Type B pancreatic cell (in vitro differentiated cells): ENCODE data around the gene VN1R4. TPM values are rescaled to one million over a fixed set of nuclear protein-coding genes. Genes with fewer than 3 reads are reported as not detected.
"Not testable (repeated sequence)": the region's sequence is repeated elsewhere in the genome, so short reads cannot be mapped to it uniquely, and the experiment has no call there.

ENCODE experiments used
- DNase-seq: peaks from one replicate; pipeline ENCODE4 v3.0.0; 2021; ENCODE audit warnings: mixed read lengths; ENCODE audit not compliant: unreplicated experiment; ENCODE audit errors: extremely low spot score
- H3K27ac Mint-ChIP-seq: 2 replicates; pipeline ENCODE4 v1.8.0; 2021; ENCODE audit warnings: mild to moderate bottlenecking, mixed read lengths
- H3K27me3 Mint-ChIP-seq: 2 replicates; pipeline ENCODE4 v1.8.0; 2021; ENCODE audit warnings: mixed read lengths
- H3K36me3 Mint-ChIP-seq: 2 replicates; pipeline ENCODE4 v1.8.0; 2021; ENCODE audit warnings: mixed read lengths
- H3K4me1 Mint-ChIP-seq: one replicate; pipeline ENCODE4 v1.8.0; 2021; ENCODE audit warnings: mixed read lengths; ENCODE audit not compliant: unreplicated experiment
- H3K4me3 Mint-ChIP-seq: 2 replicates; pipeline ENCODE4 v1.8.0; 2021; ENCODE audit warnings: mild to moderate bottlenecking, mixed read lengths
- H3K9me3 Mint-ChIP-seq: 2 replicates; pipeline ENCODE4 v1.8.0; 2021; ENCODE audit warnings: mixed read lengths
- long read RNA-seq: library from polyadenylated mRNA; unstranded; transcript quantifications from one replicate; pipeline ENCODE4 v2.0.0, GENCODE V29; 2020
- total RNA-seq: library from RNA; stranded (reverse); gene quantifications from 2 replicates; pipeline ENCODE4 v1.2.1, GENCODE V29; 2021; ENCODE audit warnings: low replicate concordance
- TF ChIP-seq, protein P1 (sequence below): fragments of 200-600 bp; sonication (generic); conservative IDR thresholded peaks from 2 replicates; pipeline ENCODE4 v1.5.0; 2021; ENCODE audit warnings: antibody characterized with exemption, mild to moderate bottlenecking

Gene VN1R4
- total RNA-seq, result not detected in 2 replicates
- long read RNA-seq, result 0 reads

- H3K4me1 Mint-ChIP-seq, H3K27ac Mint-ChIP-seq, DNase-seq, H3K9me3 Mint-ChIP-seq, H3K4me3 Mint-ChIP-seq, H3K36me3 Mint-ChIP-seq: not testable (repeated sequence)
- H3K27me3 Mint-ChIP-seq, result peaks cover 23% of the 10 kb centered on the region
Measured at GRCh38 chr19:53267623-53268022, at the start of gene VN1R4. Gene VN1R4 (minus strand): TSS chr19:53267723. CDS start chr19:53267665, 58 bp downstream.

GRCh38 chr19:53311897-53312296 is 44.4 kb upstream of the VN1R4 start:
- Mint-ChIP-seq H3K4me3 (no peak overlapping the region), H3K36me3 (no peaks in the 10 kb centered on the region), H3K27ac (no peak overlapping the region), H3K27me3 (peaks cover 64% of the 10 kb centered on the region), H3K4me1 (no peaks in the 10 kb centered on the region), H3K9me3 (no peaks in the 10 kb centered on the region)
- DNase-seq, result no peak
- TF ChIP-seq, protein P1, sequence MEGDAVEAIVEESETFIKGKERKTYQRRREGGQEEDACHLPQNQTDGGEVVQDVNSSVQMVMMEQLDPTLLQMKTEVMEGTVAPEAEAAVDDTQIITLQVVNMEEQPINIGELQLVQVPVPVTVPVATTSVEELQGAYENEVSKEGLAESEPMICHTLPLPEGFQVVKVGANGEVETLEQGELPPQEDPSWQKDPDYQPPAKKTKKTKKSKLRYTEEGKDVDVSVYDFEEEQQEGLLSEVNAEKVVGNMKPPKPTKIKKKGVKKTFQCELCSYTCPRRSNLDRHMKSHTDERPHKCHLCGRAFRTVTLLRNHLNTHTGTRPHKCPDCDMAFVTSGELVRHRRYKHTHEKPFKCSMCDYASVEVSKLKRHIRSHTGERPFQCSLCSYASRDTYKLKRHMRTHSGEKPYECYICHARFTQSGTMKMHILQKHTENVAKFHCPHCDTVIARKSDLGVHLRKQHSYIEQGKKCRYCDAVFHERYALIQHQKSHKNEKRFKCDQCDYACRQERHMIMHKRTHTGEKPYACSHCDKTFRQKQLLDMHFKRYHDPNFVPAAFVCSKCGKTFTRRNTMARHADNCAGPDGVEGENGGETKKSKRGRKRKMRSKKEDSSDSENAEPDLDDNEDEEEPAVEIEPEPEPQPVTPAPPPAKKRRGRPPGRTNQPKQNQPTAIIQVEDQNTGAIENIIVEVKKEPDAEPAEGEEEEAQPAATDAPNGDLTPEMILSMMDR, result no peak

DNA sequence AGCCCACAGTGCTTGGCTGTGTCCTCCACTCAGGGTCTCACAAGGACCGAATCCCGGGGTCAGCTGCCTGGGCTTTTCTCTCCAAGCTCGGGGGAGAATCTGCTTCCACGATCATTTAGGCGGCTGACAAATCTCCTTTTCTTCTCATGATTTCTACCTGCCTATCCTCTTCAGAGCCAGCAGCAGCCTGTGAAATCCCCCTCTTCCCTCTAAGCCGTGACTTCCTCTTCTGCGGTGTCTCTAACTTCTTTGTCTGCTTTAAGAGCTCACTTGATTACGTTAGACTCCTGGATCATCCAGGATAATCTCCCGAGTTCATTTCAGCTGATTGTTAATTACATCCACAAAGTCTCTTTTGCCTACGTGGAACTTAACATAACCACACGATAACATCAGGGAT is 43.5 kb upstream of the VN1R4 start:
- H3K36me3 Mint-ChIP-seq, result no peaks in the 10 kb centered on the region
- no peak overlapping the region for H3K27ac Mint-ChIP-seq
- DNase-seq, result no peak
- TF ChIP-seq, protein P1, result no peak
- H3K4me3 Mint-ChIP-seq, result no peak overlapping the region
- no peaks in the 10 kb centered on the region for H3K4me1 Mint-ChIP-seq
- H3K9me3 Mint-ChIP-seq, result no peaks in the 10 kb centered on the region
- H3K27me3 Mint-ChIP-seq, result peaks cover 72% of the 10 kb centered on the region

DNA sequence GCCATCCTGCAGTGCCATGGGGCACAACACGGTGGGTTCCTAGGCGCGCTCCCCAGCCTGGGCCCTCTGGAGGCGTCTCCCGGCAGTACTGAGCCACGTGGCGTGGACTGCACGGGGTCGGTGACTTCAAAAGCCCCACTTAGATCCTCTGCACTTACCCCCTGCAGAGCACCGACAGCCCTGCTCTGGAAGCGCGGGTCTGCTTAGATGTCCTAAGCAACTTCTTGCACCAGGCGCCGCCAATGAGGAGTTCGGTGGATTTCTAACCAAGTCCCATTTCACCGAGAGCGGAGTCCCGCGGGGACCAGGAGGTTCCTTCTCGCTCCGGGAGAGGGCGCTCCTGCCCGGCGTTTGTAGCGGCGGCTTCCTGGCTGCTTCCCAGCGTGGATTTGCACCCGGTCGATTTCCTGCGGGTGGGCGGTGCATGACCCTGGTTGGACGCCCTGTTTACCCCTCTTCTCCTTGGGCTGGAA is 40.9 kb upstream of the VN1R4 start:
- H3K4me3 Mint-ChIP-seq, result peak overlapping the region; percentile 73
- no peak overlapping the region for H3K27ac Mint-ChIP-seq
- H3K36me3 Mint-ChIP-seq, result no peaks in the 10 kb centered on the region
- DNase-seq, result peak; percentile 79
- TF ChIP-seq, protein P1, result peak; percentile 75
- H3K27me3 Mint-ChIP-seq, result peaks cover 67% of the 10 kb centered on the region
- no peaks in the 10 kb centered on the region for H3K4me1 Mint-ChIP-seq
- H3K9me3 Mint-ChIP-seq, result no peaks in the 10 kb centered on the region

GRCh38 chr19:53301341-53301740 is 33.8 kb upstream of the VN1R4 start:
- H3K27ac Mint-ChIP-seq, H3K4me3 Mint-ChIP-seq, H3K36me3 Mint-ChIP-seq, H3K4me1 Mint-ChIP-seq, H3K9me3 Mint-ChIP-seq, DNase-seq: not testable (repeated sequence)
- H3K27me3 Mint-ChIP-seq, result peaks cover 15% of the 10 kb centered on the region

DNA sequence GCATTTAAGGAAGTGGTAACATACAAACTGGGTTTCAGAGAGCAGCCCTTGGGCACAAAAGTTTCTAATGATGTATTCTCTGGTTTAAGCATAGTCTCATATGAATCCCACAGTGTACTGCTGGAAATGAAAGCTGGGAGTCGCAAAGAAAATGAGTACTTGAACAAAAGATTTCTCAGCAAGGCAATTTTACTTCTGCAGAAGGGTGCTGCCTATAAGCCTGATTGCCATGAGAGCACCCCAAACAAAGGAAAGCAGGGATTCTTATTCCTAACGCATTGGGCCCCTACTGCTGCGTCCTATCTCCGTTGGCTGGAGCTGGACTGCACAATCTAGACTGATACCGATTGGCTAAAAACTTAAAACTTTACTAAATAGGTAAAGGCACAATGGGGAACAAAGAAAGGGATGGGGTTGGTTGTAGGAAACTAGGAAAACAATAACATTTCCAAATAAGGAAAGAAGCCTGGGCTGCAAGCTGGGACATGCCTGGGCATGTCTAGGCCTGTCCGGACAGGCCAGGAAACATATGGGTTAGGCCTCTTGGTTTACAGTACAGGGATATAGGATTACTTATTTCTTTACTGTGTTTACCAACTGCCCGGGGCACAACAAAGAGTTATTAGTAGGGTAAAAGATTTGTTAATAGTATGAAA is 27.4 kb upstream of the VN1R4 start:
- Mint-ChIP-seq H3K9me3 (peaks cover 6% of the 10 kb centered on the region), H3K27me3 (no peaks in the 10 kb centered on the region)

More for the DNA sequence above, 27.4 kb upstream of the VN1R4 start:
- no peaks in the 10 kb centered on the region for H3K36me3 Mint-ChIP-seq
- H3K27ac Mint-ChIP-seq, result peak overlapping the region; percentile 63
- no peaks in the 10 kb centered on the region for H3K4me1 Mint-ChIP-seq
- TF ChIP-seq, protein P1, result no peak
- no peak overlapping the region for H3K4me3 Mint-ChIP-seq
- DNase-seq, result no peak
